CD1c-positive myeloid dendritic cell (primary cell): Measurements from ENCODE around the gene CC2D1A.

Experiments used
- DNase-seq: peaks from one replicate; pipeline ENCODE4 v3.0.0-alpha.2; 2016; ENCODE audit errors: extremely low spot score

CC2D1A gene

DNA sequence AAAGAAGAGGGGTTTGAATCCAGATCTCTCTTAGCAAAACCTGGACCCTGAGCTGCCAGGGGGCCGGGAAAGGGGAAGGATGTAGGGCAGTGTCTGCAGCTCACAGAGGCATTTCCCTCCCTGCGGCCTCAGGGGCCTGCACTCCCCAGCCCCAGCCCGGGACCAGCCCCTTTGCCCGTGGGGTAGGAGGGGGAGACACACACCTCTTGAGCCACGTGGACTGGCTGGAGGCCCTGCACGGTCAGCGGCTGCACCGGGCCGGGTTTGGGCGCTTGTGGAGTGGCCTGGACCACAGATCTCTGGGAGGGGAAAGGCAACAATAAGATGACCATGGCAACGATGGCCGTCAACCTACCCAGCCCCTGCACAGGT lies 73.2 kb downstream of the CC2D1A start:
- DNase-seq: peak; percentile 20

GRCh38 chr19:13979686-13980085 lies 73.7 kb downstream of the CC2D1A start:
- DNase-seq: no peak

DNA sequence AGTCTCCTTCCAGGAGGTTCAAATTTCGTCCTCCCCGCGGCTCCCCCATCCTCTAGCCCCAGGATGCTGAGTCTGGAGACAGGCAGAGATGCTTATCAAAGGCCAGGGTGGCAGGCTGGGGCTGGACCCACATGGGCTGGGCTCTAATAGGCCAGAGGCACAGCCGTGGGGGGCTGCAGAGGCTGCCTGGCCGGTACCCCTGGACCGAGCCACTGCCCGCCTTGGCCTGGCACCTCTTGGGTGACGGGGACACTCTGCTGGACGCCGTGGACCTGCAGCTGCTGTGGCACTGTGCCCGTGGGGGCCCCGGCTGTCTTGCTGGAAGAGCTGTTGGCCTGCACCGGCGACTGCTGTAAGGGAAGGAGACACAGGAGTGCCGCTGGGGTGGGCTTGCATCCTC lies 74.3 kb downstream of the CC2D1A start:
- no peak for DNase-seq
